ENCODE results near the gene TAL1.

- TF ChIP-seq SNAI2 (CRISPR knock-in tag; IDR thresholded peaks at IDR 0.05): no peak
- no peak for TF ChIP-seq ZC3H10 (CRISPR knock-in tag; IDR thresholded peaks at IDR 0.05)
- TF ChIP-seq CSRNP3 (CRISPR knock-in tag; IDR thresholded peaks at IDR 0.05): no peak
- TF ChIP-seq TCF4 (CRISPR knock-in tag; IDR thresholded peaks at IDR 0.05; ENCODE audit: borderline replicate concordance): no peak
- TF ChIP-seq RARB (CRISPR knock-in tag; IDR thresholded peaks at IDR 0.05): no peak
- no peak for TF ChIP-seq PATZ1 (CRISPR knock-in tag; IDR thresholded peaks at IDR 0.05; ENCODE audit: borderline replicate concordance)
- no peak for TF ChIP-seq ESRRG (CRISPR knock-in tag; IDR thresholded peaks at IDR 0.05)
- no peak for TF ChIP-seq BACH2 (CRISPR knock-in tag; IDR thresholded peaks at IDR 0.05; ENCODE audit: borderline replicate concordance)
Observed at GRCh38 chr1:47198214-47198613, 33.8 kb downstream of the TAL1 start.
